ENCODE results near the gene PHTF2.
"Not testable (repeated sequence)": the region's sequence is repeated elsewhere in the genome, so short reads cannot be mapped to it uniquely, and the experiment has no call there.

Gene PHTF2

DNA sequence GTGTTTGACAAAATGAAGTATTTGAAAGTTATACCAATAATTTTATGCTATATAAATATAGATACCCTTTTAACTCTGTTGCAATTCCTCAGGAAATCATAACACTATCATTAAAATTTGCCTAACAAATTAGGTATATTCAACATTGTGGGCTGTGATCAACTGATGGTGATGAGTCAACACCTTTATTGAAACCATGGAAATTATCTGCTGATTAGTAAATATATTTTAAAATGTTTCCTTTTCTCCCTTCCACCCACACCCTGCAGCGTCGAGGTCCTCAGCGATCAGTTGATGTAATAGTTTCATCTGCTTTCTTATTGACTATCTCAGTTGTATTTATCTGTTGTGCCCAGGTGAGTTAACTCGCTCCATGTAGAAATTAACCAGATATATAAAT lies 143.9 kb downstream of the PHTF2 start:
- DNase-seq: no peak

GRCh38 chr7:77944183-77945182 lies 145.9 kb downstream of the PHTF2 start:
- DNase-seq: no peak

DNA sequence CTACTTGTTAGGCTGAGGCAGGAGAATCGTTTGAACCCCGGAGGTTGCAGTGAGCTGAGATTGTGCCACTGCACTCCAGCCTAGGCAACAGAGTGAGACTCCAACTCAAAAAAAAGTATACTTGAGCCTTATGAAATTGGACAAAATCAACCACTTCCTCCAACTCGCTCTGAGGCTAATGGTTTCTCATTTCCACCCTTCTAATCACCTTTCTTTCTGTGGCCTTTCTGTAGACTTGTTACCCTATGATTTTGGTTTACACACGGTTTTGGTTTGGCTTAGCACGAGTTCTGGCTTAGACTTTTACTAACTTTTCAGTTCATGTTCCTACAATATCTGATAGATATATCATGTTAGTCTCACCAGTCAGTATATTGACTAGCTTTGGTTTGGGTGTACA lies 152.0 kb downstream of the PHTF2 start:
- DNase-seq: peak; percentile 3

GRCh38 chr7:77954773-77955555 lies 156.4 kb downstream of the PHTF2 start:
- no peak for DNase-seq

DNA sequence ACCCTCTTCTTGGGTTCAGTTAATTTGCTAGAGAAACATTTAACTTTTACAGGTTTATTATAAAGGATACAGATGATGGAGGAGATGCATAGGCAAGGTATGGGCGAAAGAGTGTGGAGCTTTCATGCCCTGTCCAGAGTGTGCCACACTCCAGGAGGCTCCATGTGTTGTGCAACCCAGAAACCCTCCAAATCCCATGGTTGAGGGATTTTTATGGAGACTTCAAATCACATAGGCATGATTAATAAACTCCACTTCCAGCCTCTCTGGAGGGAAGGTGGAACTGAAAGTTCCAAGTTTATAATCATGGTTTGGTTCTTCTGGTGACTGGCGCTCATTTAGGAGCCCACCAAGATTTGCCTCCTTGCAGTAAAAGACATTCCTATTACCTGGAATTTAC lies 159.9 kb downstream of the PHTF2 start:
- no peak for DNase-seq

DNA sequence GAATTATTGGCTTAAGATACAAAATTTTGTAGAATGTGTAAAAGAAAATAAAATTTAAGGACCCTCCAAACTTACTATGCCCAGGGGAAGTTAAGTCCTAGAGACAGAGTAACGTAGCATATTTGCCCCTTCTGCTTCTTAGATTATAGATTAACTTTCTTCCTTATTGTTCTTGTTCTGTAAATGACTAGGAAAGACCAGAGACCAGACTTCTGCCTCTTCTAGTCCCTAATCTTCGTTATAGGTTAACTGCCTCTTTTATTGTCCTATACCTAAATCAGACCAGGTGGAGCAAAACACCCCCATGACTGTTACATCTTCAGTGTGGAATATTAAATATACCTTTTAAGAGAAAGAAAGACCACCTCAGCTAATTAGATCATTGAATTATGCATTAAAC lies 160.5 kb downstream of the PHTF2 start:
- no peak for DNase-seq

DNA sequence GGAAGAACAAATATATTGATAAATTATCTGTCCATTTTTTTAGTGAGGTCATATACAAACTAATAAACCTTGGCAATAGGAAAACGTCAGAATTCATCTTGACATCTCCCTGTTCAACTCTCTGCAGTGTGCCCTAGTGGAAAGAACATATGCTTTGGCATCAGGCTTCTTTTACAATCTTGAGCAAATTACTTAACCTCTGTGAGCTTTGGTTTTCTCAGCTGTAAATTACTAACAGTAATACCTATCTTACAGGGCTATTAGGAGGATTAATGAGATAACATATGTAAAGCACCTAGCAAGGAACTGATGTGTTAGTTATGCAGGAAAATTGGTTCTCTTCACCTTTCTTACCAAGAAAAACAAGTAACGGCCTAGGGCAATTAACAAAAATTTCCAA lies 161.8 kb downstream of the PHTF2 start:
- DNase-seq: no peak

GRCh38 chr7:77967429-77967828 lies 168.9 kb downstream of the PHTF2 start:
- no peak for DNase-seq

DNA sequence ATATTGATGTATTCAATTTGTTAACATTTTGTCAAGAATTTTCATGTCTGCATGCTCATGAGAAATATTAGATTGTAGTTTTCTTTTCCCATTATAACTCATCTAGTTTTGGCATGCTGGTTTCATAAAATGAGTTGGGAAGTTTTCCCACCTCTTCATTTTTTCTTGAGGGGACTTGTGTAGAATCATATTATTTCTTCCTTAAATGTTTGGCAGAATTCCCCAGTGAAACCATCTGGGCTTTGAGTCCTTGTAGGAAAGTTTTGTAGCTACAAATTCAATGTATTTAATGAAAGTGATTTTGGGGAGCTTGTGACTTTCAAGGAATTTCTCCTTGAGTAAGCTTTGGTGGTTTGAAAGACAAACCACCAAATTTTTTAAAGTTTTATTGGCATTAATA lies 173.2 kb downstream of the PHTF2 start:
- DNase-seq: no peak

DNA sequence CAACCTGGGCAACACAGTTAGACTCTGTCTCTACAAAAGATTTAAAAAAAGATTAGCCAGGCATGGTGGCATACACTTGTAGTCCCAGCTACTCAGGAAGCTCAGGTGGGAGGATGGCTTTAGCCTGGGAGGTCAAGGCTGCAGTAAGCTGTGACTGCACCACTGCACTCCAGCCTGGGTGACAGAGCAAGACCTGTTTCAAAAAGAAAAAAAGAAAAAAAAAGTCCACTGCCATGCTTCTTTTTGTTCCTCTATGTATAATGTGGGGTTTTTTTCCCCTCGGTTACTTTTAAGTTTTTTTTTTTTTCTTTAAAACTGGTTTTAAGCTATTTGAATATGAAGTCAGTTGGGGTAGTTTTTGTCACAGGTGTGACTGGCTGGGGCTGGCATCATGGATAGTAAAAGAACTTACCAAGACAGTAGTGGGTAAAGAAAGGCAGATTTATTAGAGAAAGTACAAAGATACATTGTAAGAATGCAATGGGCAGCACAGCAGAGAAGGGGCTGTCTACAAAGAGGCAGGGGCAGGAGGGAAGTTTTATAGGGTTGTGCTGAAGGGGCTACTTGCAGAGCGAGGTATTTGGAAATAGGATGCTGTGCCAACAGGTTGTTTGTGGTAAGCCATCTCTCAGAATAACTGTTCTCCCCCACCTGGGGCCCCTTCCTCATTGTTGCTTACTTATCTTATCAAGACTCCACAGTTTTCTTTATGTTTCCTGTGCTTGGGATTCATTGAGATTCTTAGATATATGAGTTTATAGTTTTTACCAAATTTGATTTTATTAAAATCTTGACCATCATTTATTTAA lies 177.3 kb downstream of the PHTF2 start:
- no peak for DNase-seq

- DNase-seq: no peak
Observed at GRCh38 chr7:77979219-77979618, 180.6 kb downstream of the PHTF2 start.

DNA sequence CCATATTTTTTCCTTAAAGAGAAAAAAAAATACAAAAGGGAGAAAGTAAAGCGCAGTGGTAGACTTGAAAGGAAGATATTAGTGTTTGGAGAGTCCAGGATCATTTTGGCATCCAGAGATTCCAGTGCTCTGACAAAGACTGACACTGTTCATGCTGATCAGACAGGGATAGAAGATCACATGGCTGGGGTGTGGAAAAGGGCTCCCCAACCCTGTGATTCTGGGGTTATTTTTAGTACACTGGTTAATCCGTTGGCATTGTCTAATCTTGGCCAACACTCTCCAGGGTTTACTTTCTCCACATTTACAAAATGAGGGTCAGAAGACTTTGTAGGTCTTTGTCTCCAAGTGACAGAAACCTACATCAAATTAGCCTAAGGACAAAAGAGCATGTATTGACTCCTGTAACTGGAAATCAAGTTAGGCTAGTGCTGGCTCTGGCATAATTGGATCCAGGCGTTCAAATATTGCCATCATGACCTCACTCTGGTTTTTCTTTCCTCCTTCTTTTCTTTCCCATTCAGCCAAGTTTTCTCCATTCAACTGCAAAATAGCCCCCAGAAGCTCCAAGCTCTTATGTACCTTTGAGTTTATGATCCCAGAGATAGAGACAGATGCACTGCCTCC lies 181.6 kb downstream of the PHTF2 start:
- DNase-seq: no peak

DNA sequence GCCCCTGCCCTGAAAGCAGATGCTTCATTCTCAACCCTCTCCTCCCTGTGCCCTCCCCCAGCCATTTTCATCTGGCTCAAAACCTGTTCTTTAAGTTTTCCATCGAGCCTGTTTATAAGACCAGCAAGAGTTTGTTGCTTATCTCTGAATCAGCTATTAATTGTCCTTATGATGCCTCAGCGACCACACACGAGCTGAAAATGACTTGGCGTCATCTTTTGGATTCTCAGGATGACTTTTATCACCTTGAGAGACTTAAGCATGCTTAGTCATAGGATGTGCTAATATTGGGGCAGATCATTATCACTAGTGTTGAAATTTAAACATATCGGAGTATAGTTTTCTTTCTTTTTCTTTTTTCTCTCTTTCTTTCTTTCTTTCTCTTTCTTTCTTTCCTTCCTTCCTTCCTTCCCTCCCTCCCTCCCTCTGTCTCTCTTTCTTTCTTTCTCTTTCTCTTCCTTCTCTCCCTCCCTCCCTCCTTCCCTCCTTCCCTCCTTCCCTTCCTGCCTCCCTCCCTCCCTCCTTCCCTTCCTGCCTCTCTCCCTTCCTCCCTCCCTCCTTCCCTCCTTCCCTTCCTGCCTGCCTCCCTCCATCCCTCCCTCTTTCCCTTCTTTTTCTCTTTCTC lies 184.5 kb downstream of the PHTF2 start:
- DNase-seq: no peak

DNA sequence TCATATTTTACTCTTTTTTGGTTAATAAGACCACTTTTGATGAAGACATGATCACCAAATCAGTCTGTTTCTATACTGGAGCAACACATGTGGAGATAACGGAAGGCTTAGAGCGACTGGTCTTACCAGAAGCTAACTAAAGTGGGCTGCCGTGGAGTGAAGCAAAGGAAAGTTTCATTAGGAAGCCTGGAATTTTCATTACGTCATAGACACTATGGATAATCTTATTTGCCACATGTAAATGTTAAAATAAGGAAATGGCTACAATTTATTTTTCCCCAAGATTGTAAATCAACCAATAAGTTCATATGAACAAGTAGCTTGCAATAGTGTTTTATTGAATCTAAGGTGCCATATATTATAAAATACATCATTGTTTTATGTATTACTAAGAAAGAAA lies 185.4 kb downstream of the PHTF2 start:
- no peak for DNase-seq

- no peak for DNase-seq
Observed at GRCh38 chr7:77985232-77985973, 186.8 kb downstream of the PHTF2 start.

DNA sequence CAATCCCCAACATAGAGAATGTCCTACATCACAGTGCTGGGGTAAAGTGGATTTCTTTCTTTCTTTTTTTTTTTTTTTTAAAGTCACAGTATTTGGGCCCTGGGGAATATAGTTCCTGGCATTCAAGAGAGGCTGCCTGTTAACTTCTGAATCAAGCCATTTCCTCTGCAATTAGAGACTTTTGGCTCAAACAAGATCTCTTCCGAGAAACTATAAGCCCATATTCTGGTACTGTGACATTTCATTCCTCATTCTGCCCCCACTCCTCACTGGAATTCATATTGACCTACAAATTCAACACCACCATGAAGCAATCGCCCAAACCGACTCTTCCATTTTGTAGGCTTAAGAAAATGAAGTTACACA lies 187.4 kb downstream of the PHTF2 start:
- DNase-seq: no peak

- peak; percentile 63 for DNase-seq
Observed at GRCh38 chr7:77989981-77990566, 191.5 kb downstream of the PHTF2 start.

- DNase-seq: no peak
Observed at GRCh38 chr7:77991656-77992055, 193.1 kb downstream of the PHTF2 start.

GRCh38 chr7:77993838-77994237 lies 195.3 kb downstream of the PHTF2 start:
- no peak for DNase-seq

- DNase-seq: no peak
Observed at GRCh38 chr7:77995717-77996116, 197.1 kb downstream of the PHTF2 start.

DNA sequence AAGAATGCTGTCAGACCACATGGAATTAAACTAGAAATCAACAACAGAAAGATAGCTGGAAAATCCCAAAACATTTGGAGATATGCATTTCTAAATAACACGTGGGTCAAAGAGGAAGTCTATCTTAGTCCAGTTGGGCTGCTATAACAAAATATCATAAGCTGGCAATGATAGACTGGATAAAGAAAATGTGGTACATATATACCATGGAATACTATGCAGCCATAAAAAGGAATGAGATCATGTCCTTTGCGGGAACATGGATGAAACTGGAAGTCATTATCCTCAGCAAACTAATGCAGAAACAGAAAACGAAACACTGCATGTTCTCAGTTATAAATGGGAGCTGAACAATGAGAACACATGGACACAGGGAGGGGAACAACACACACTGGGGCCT lies 200.6 kb downstream of the PHTF2 start:
- not testable (repeated sequence) for DNase-seq
